Small intestine (tissue), 7 donors: ENCODE measurements around the gene DCC. TPM values are rescaled to one million over a fixed set of nuclear protein-coding genes. Genes with fewer than 3 reads are reported as not detected.

ENCODE experiments used
- DNase-seq, 2 donors: peaks; one replicate each; pipeline versions ENCODE4 v3.0.0 to v3.0.0-alpha.2; 2013
- FAIRE-seq: peaks from 2 replicates; lab custom pipeline; 2012; peaks lifted over from hg19 to GRCh38; lab: Jason Lieb, UNC
- H3K27ac ChIP-seq, 3 donors: one replicate each; pipeline ENCODE4 v1.5.1; 2013; ENCODE audit warnings: low read length in 2 of 3, mild to moderate bottlenecking in 2 of 3, control low read depth in 1 of 3, inconsistent platforms in 1 of 3, low read depth in 1 of 3, moderate library complexity in 1 of 3
- H3K27me3 ChIP-seq, 3 donors: one replicate each; pipeline ENCODE4 v1.6.1; 2013; ENCODE audit warnings: low read length in 3 of 3, inconsistent platforms in 1 of 3; ENCODE audit not compliant: control insufficient read depth in 3 of 3, insufficient read depth in 3 of 3
- H3K36me3 ChIP-seq, 3 donors: one replicate each; pipeline ENCODE4 v1.6.1; 2013; ENCODE audit warnings: low read length in 3 of 3, inconsistent platforms in 1 of 3, low read depth in 1 of 3, mild to moderate bottlenecking in 1 of 3, moderate library complexity in 1 of 3; ENCODE audit not compliant: control insufficient read depth in 3 of 3, insufficient read depth in 2 of 3
- H3K4me1 ChIP-seq, 3 donors: one replicate each; pipeline ENCODE4 v1.6.1; 2013; ENCODE audit warnings: low read length in 2 of 3, inconsistent platforms in 1 of 3, low read depth in 1 of 3, mild to moderate bottlenecking in 1 of 3, moderate library complexity in 1 of 3; ENCODE audit not compliant: control insufficient read depth in 3 of 3, insufficient read depth in 2 of 3
- H3K4me3 ChIP-seq, 3 donors: one replicate each; pipeline ENCODE4 v1.5.1; 2013; ENCODE audit warnings: low read length in 3 of 3, control low read depth in 1 of 3, inconsistent platforms in 1 of 3, low read depth in 1 of 3, mild to moderate bottlenecking in 1 of 3, moderate library complexity in 1 of 3
- H3K9me3 ChIP-seq, 2 donors: one replicate each; pipeline ENCODE4 v1.6.1; 2013; ENCODE audit warnings: low read depth in 1 of 2, low read length in 1 of 2; ENCODE audit not compliant: control insufficient read depth in 2 of 2, insufficient read depth in 1 of 2
- WGBS, 3 donors: extraction: QIAGEN DNeasy Blood & Tissue Kit; methylation state at CpG; one replicate each; pipeline ENCODE4 v1.1.7; 2013; 5-methylcytosine and 5-hydroxymethylcytosine counted together
- polyA plus RNA-seq, 4 donors: library from polyadenylated mRNA; stranded (reverse) in 3 of 4; unstranded in 1 of 4; fragments of 200-250 nt in 3 of 4; fragments of 120-200 nt in 1 of 4; gene quantifications; one replicate each; pipeline versions ENCODE4 v1.2.1 to v1.2.3, GENCODE V29; 2013
- donor health status: healthy with polysubstance abuse.
- donor health status: control.
- donor health status: control.
- donor health status: Bipolar disorder and iron deficiency.
- donor health status: healthy.

Gene DCC
- polyA plus RNA-seq, 4 donors: 0.03 to 0.30 TPM; not detected in 2

GRCh38 chr18:52572036-52573000 lies 232.3 kb downstream of the DCC start:
- Histone ChIP-seq H3K27ac (no peak overlapping the region), H3K4me3 (no peak overlapping the region), H3K27me3 (no peaks in the 10 kb centered on the region), H3K36me3 (no peaks in the 10 kb centered on the region), H3K4me1 (no peaks in the 10 kb centered on the region), H3K9me3 (no peaks in the 10 kb centered on the region)
- no peak for DNase-seq
- FAIRE-seq: no peak
- 66 to 74% (median 68%) methylated on average over 13 of the region's 13 CpGs for WGBS, 3 donors

- Histone ChIP-seq H3K27me3 (no peaks in the 10 kb centered on the region), H3K27ac (no peak overlapping the region), H3K36me3 (no peaks in the 10 kb centered on the region), H3K4me1 (no peaks in the 10 kb centered on the region), H3K4me3 (no peak overlapping the region), H3K9me3 (no peaks in the 10 kb centered on the region)
- no peak for DNase-seq
- 53 to 73% (median 56%) methylated on average over 3 of the region's 3 CpGs for WGBS, 3 donors
- no peak for FAIRE-seq
Observed at GRCh38 chr18:52577795-52578194, 237.8 kb downstream of the DCC start.

GRCh38 chr18:52582061-52582460 lies 242.1 kb downstream of the DCC start:
- no peaks in the 10 kb centered on the region for H3K27me3 ChIP-seq
- no peak overlapping the region for H3K4me3 ChIP-seq
- no peaks in the 10 kb centered on the region for H3K36me3 ChIP-seq
- no peaks in the 10 kb centered on the region for H3K9me3 ChIP-seq
- FAIRE-seq: no peak
- 53 to 79% (median 76%) methylated on average over 1 of the region's 1 CpG for WGBS, 3 donors
- no peak overlapping the region for H3K27ac ChIP-seq
- H3K4me1 ChIP-seq: no peaks in the 10 kb centered on the region
- DNase-seq: no peak

GRCh38 chr18:52582516-52582915 lies 242.5 kb downstream of the DCC start:
- no peak overlapping the region for H3K4me3 ChIP-seq
- no peak for FAIRE-seq

GRCh38 chr18:52588931-52589330 lies 248.9 kb downstream of the DCC start:
- no peaks in the 10 kb centered on the region for H3K4me1 ChIP-seq
- H3K27me3 ChIP-seq: no peaks in the 10 kb centered on the region
- no peaks in the 10 kb centered on the region for H3K36me3 ChIP-seq
- DNase-seq: no peak
- H3K27ac ChIP-seq: no peak overlapping the region
- FAIRE-seq: no peak
- H3K9me3 ChIP-seq: no peaks in the 10 kb centered on the region
- H3K4me3 ChIP-seq: no peak overlapping the region

More at GRCh38 chr18:52582516-52582915, 242.5 kb downstream of the DCC start:
- Histone ChIP-seq H3K27ac (no peak overlapping the region), H3K9me3 (no peaks in the 10 kb centered on the region), H3K36me3 (no peaks in the 10 kb centered on the region), H3K4me1 (no peaks in the 10 kb centered on the region), H3K27me3 (no peaks in the 10 kb centered on the region)
- DNase-seq: no peak
- WGBS, 3 donors: 20 to 30% (median 26%) methylated on average over 1 of the region's 1 CpG

GRCh38 chr18:52596748-52597435 lies 256.9 kb downstream of the DCC start:
- no peaks in the 10 kb centered on the region for H3K4me1 ChIP-seq
- 63 to 79% (median 68%) methylated on average over 5 of the region's 5 CpGs for WGBS, 3 donors
- FAIRE-seq (no peak), DNase-seq (no peak)
- no peaks in the 10 kb centered on the region for H3K27me3 ChIP-seq
- H3K36me3 ChIP-seq: no peaks in the 10 kb centered on the region
- H3K9me3 ChIP-seq: no peaks in the 10 kb centered on the region
- no peak overlapping the region for H3K4me3 ChIP-seq
- H3K27ac ChIP-seq: no peak overlapping the region

- FAIRE-seq: no peak
- no peaks in the 10 kb centered on the region for H3K4me1 ChIP-seq
- DNase-seq: no peak
- no peak overlapping the region for H3K27ac ChIP-seq
- H3K27me3 ChIP-seq: no peaks in the 10 kb centered on the region
- no peak overlapping the region for H3K4me3 ChIP-seq
- no peaks in the 10 kb centered on the region for H3K36me3 ChIP-seq
- WGBS, 3 donors: 53 to 70% (median 68%) methylated on average over 2 of the region's 2 CpGs
- no peaks in the 10 kb centered on the region for H3K9me3 ChIP-seq
Observed at GRCh38 chr18:52598921-52599320, 258.9 kb downstream of the DCC start.

- no peak for FAIRE-seq
- Histone ChIP-seq H3K27ac (no peak overlapping the region), H3K36me3 (no peaks in the 10 kb centered on the region), H3K4me3 (no peak overlapping the region), H3K4me1 (no peaks in the 10 kb centered on the region), H3K27me3 (no peaks in the 10 kb centered on the region), H3K9me3 (peaks cover 0 to 2% of the 10 kb centered on the region in 2 donors)
- DNase-seq: no peak
- WGBS, 3 donors: 85 to 90% (median 90%) methylated on average over 1 of the region's 1 CpG
Observed at GRCh38 chr18:52602820-52603219, 262.8 kb downstream of the DCC start.
